Skeletal muscle tissue (tissue), 4 donors: ENCODE data around the gene MT1M. TPM values are rescaled to one million over a fixed set of nuclear protein-coding genes. Genes with fewer than 3 reads are reported as not detected.
A peak's percentile ranks its signal among the peaks of the same experiment; 100 is the strongest.

Source experiments
- H3K27ac ChIP-seq: one replicate; pipeline ENCODE4 v1.7.0; 2013; ENCODE audit warnings: mild to moderate bottlenecking, low read depth, low read length, inconsistent platforms
- H3K27me3 ChIP-seq, 3 donors: one replicate each; pipeline ENCODE4 v1.7.0; 2013; ENCODE audit warnings: low read length in 3 of 3; ENCODE audit not compliant: control insufficient read depth in 3 of 3, insufficient read depth in 3 of 3
- H3K36me3 ChIP-seq, 3 donors: one replicate each; pipeline ENCODE4 v1.7.0; 2013; ENCODE audit warnings: low read length in 3 of 3; ENCODE audit not compliant: control insufficient read depth in 3 of 3, insufficient read depth in 3 of 3
- H3K4me1 ChIP-seq, 3 donors: one replicate each; pipeline ENCODE4 v1.7.0; 2013; ENCODE audit warnings: low read length in 3 of 3, mild to moderate bottlenecking in 3 of 3; ENCODE audit not compliant: control insufficient read depth in 3 of 3, insufficient read depth in 3 of 3
- H3K4me3 ChIP-seq, 3 donors: one replicate each; pipeline ENCODE4 v1.7.0; 2013; ENCODE audit warnings: low read length in 3 of 3
- H3K9ac ChIP-seq, 3 donors: one replicate each; pipeline ENCODE4 v1.7.0; 2013; ENCODE audit warnings: low read length in 3 of 3, mild to moderate bottlenecking in 3 of 3, moderate library complexity in 2 of 3, low read depth in 1 of 3
- H3K9me3 ChIP-seq, 3 donors: one replicate each; pipeline ENCODE4 v1.7.0; 2013; ENCODE audit warnings: low read length in 3 of 3; ENCODE audit not compliant: control insufficient read depth in 3 of 3
- total RNA-seq: library from RNA; depleted of rRNA; stranded (reverse); fragments of >200 nt; gene quantifications from one replicate; pipeline ENCODE4 v1.2.3, GENCODE V29; 2014
- donor health status: Osteomylitis.

The MT1M gene
- total RNA-seq, 1 donor from 2014 or later: 2.1 TPM

DNA sequence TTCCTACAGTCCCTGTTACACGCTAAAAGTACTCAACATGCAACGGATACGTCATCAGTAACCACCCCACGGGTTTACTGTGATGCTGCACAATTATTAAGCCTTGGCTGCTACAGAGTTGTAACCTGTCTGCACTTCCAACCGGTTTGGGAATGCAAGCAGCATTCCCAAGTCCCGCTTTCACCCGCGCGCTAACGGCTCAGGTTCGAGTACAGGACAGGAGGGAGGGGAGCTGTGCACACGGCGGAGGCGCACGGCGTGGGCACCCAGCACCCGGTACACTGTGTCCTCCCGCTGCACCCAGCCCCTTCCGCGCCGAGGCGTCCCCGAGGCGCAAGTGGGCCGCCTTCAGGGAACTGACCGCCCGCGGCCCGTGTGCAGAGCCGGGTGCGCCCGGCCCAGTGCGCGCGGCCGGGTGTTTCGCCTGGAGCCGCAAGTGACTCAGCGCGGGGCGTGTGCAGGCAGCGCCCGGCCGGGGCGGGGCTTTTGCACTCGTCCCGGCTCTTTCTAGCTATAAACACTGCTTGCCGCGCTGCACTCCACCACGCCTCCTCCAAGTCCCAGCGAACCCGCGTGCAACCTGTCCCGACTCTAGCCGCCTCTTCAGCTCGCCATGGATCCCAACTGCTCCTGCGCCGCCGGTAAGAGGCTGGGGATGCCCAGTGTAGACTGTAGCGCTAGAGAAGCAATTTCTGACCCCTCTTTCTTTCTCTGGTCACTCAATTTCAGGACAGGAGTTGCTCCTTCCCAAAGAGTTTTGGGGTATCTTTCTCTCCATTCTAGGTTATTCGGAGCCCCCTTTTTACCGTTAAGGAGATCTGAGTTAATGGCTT lies 24.2 kb upstream of the MT1M start, which contains the start of gene MT2A:
MT2A (plus strand) TSS at position 542 of the 833 bp plus-strand sequence; CDS start at position 614, 72 bp downstream.
- H3K4me3 ChIP-seq: peak within 1 kb of the TSS; percentile 75 to 89 (median 89)
- H3K9ac ChIP-seq: peak within 1 kb of the TSS; percentile 76 to 93 (median 81)
- H3K4me1 ChIP-seq: peaks cover 69 to 81% (median 81%) of the 10 kb centered on the region in 3 donors
- no peaks in the 10 kb centered on the region for H3K27me3 ChIP-seq
- H3K27ac ChIP-seq: peak within 1 kb of the TSS; percentile 98
- H3K36me3 ChIP-seq: no peaks in the 10 kb centered on the region
- H3K9me3 ChIP-seq: no peaks in the 10 kb centered on the region

DNA sequence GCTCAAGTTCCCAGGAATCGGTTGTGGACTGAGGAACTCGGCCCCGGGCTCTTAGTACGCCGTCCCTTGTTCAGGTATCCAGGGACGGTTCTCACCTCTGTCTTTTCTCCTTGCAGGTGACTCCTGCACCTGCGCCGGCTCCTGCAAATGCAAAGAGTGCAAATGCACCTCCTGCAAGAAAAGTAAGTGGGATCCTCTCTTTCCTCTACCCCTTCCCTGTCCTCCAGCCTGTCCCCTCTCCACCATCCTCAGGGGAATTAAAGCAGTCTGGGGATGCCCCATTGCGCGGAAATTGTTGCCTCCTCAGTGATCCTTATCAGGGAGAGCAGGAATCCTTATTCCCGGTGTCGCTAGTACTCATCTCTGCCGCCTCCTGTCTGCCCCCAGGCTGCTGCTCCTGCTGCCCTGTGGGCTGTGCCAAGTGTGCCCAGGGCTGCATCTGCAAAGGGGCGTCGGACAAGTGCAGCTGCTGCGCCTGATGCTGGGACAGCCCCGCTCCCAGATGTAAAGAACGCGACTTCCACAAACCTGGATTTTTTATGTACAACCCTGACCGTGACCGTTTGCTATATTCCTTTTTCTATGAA lies 23.5 kb upstream of the MT1M start:
- Histone ChIP-seq H3K4me3 (peak overlapping the region; percentile 75 to 89 (median 89)), H3K9me3 (no peaks in the 10 kb centered on the region), H3K27me3 (no peaks in the 10 kb centered on the region), H3K27ac (peak overlapping the region; percentile 98), H3K9ac (peak overlapping the region; percentile 62 to 93 (median 76)), H3K4me1 (peaks cover 65 to 77% (median 77%) of the 10 kb centered on the region in 3 donors), H3K36me3 (no peaks in the 10 kb centered on the region)

DNA sequence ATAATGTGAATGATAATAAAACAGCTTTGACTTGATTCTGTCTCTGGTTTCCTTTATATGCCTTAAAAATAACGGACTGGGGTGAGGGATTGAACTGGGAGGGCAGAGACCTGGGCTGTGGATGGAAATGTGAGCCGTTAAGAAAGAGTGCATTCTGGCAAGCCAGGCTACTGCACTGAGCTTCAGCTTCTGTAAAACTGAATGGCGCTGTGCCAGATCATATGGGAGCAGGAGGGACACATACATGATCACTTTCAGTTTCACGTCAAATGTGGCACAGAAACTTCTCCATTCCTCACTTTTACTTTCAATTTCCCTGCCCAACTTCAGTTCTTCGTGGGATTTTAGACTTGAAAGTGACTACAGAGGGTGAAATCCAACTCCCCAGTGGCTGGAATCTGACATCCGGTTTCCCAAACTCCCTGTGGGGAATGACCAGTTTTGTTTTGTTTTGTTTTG lies 23.0 kb upstream of the MT1M start:
- Histone ChIP-seq H3K27me3 (no peaks in the 10 kb centered on the region), H3K27ac (peak overlapping the region; percentile 98), H3K9ac (peak overlapping the region; percentile 62 to 93 (median 76)), H3K4me1 (peaks cover 64 to 72% (median 72%) of the 10 kb centered on the region in 3 donors), H3K36me3 (no peaks in the 10 kb centered on the region), H3K4me3 (peak overlapping the region; percentile 75 to 89 (median 89)), H3K9me3 (no peaks in the 10 kb centered on the region)

DNA sequence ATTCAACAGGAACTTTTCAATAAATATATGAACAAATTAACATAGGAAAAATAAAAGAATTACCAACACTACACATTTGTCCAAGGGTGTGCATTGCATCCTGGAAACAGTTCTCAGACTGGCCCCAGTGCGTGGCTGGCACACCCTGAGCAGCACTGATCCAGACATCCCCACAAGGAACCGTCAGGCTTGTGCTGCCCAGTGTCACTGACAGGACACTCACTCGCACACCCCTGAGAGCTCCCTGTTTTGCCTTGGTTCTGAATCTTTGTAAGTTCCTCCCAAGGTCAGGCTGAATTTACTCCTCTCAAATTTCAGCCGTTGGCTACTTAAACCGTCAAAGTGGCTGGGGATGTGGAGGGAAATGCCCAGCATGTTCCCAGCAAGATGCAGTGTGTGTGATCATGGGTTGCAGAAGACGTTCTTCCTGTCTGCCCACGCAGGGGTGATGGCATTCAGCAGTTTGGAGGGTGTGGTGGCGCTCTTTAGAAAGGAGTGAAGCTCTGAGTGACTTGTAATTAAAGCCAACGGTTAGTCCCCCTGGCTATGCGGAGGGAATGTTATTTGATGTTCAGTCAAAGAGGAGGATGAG lies 22.3 kb upstream of the MT1M start:
- Histone ChIP-seq H3K4me1 (peaks cover 64 to 67% (median 65%) of the 10 kb centered on the region in 3 donors), H3K36me3 (no peaks in the 10 kb centered on the region), H3K27me3 (no peaks in the 10 kb centered on the region), H3K9me3 (no peaks in the 10 kb centered on the region), H3K27ac (peak overlapping the region; percentile 98), H3K4me3 (peak overlapping the region; percentile 28 to 89 (median 47)), H3K9ac (peak overlapping the region; percentile 62 to 93 (median 76))

DNA sequence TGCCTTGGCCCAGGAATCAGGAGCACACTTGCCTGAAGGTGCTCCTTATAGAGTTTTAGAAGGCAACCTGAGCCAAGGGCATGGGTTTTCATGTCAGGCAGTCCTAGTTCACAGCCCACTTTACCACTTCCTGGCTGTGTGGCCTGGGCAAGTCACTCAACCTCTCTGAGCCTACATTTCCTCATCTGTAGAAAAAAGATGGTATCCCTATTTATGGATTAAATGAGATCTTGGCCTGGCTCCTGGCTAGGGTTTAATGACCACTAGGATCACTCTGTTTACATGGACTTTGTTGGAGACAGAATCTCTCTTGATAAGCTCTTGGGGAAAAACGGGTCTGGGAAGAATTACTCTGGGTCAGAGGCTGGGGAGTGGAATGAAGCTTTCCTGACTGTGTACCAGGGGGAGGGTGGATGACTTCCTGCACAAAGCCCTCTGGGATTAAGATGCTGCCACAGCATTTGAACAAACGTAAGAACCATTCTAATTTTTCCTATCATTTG lies 21.8 kb upstream of the MT1M start:
- Histone ChIP-seq H3K9me3 (no peaks in the 10 kb centered on the region), H3K36me3 (no peaks in the 10 kb centered on the region), H3K9ac (peak overlapping the region in 1 of 3 donors; percentile 93), H3K4me1 (peaks cover 60 to 62% (median 62%) of the 10 kb centered on the region in 3 donors), H3K27me3 (no peaks in the 10 kb centered on the region), H3K27ac (peak overlapping the region; percentile 98), H3K4me3 (peak overlapping the region; percentile 28 to 89 (median 47))

DNA sequence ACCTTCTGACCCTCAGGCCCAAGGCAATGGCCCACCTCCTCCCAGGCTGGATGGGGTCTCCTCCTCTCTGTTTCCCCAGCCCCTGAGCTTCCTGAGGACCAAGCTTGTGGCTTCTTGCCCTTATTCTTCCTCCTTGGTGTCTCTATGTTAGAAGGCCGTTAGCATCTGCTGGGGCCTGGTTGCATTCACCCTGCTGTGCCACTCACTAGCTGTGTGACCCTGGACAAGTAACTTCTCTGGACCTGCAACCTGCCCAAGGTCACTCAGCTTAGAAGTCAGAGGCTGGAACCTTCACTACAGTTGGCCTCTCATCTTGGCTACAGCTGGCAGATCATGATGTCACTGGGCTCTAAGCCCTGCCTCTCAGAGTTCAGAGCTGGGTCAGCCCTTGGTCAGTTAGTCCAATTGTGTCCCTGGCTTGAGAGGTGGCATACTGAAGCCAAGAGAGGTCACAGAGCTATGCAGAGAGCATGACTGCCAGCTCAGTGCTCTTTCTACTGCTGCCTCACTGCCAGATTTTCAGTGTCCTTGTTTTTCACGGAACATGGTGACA lies 21.1 kb upstream of the MT1M start:
- H3K36me3 ChIP-seq: no peaks in the 10 kb centered on the region
- no peaks in the 10 kb centered on the region for H3K9me3 ChIP-seq
- H3K27ac ChIP-seq: peak overlapping the region; percentile 98
- peaks cover 53 to 55% (median 55%) of the 10 kb centered on the region in 3 donors for H3K4me1 ChIP-seq
- H3K4me3 ChIP-seq: peak overlapping the region in 2 of 3 donors; percentile 41
- H3K27me3 ChIP-seq: no peaks in the 10 kb centered on the region
- H3K9ac ChIP-seq: peak overlapping the region; percentile 41 to 93 (median 71)

DNA sequence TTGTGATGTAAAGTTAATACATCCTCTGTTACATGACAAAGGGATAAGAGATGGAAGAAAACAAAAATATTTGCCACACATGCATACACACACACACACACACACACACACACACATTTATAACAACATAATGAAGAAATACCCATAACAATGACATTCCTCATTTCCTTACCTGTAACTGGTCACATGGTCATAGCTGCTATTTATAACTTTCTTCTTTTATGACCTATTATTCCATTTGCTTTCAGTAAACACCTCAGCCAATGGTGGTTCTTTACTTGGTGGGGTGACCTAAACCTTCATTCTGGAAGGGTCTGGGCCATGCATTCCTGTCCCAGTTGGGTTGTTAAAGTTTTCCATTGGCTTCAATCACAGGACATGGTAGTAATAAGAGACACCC lies 18.8 kb upstream of the MT1M start:
- Histone ChIP-seq H3K9ac (no peak overlapping the region), H3K27ac (no peak overlapping the region), H3K9me3 (no peaks in the 10 kb centered on the region), H3K4me1 (peaks cover 45 to 51% (median 48%) of the 10 kb centered on the region in 3 donors), H3K36me3 (no peaks in the 10 kb centered on the region), H3K27me3 (no peaks in the 10 kb centered on the region), H3K4me3 (no peak overlapping the region)

DNA sequence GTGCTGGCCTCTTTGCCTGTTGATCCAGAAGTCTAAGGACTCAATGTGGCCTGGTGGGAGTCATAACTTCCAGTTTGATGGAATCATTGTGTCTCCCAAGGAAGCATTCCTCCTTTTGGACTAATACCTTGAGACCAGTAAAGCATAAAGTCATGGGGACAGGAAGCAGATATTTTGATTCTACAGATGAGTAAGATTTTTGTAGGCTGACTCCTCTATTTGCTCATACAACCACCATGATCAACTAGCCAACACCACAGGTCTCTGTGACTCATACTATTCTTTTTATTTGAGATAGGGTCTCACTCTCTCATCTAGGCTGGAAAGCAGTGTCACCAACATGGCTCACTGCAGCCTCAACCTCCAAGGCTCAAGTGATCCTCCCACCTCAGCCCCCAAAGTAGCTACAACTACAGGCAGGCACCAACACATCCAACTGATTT lies 17.9 kb upstream of the MT1M start:
- no peak overlapping the region for H3K4me3 ChIP-seq
- H3K27ac ChIP-seq: no peak overlapping the region
- no peaks in the 10 kb centered on the region for H3K27me3 ChIP-seq
- no peak overlapping the region for H3K9ac ChIP-seq
- no peaks in the 10 kb centered on the region for H3K36me3 ChIP-seq
- no peaks in the 10 kb centered on the region for H3K9me3 ChIP-seq
- H3K4me1 ChIP-seq: peaks cover 37 to 42% (median 41%) of the 10 kb centered on the region in 3 donors

DNA sequence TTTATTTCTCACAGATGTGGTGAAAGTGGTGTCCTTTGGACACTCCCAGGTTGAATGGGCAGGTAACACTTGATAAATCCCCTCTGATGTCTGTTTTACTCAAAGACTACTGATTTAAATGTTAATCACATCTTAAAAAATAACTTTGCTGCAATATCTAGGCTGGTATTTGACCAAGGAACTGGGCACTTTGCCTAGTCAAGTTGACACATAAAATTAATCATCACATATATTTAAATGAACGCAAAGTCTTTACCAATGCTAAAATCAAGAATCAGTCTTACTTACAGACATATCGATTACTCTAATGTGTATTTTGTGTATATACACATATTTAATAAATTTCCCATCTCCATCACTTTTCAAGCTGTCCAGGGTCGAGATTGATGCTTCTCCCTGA lies 17.1 kb upstream of the MT1M start:
- Histone ChIP-seq H3K27ac (no peak overlapping the region), H3K36me3 (no peaks in the 10 kb centered on the region)

More for the DNA sequence above, 17.1 kb upstream of the MT1M start:
- no peaks in the 10 kb centered on the region for H3K27me3 ChIP-seq
- H3K4me1 ChIP-seq: peaks cover 29 to 36% (median 34%) of the 10 kb centered on the region in 3 donors
- H3K4me3 ChIP-seq: no peak overlapping the region
- H3K9ac ChIP-seq: no peak overlapping the region
- no peaks in the 10 kb centered on the region for H3K9me3 ChIP-seq
